HG03280 (cell line): ENCODE results near the gene TMEM132D.

Experiments used
- ATAC-seq: cut with Tn5 transposase; IDR thresholded peaks from one replicate; pipeline ENCODE4 v1.9.1; 2021; ENCODE audit warnings: mild to moderate bottlenecking, moderate library complexity; ENCODE audit not compliant: unreplicated experiment

The TMEM132D gene

GRCh38 chr12:129605666-129606065 is 298.2 kb downstream of the TMEM132D start:
- no peak for ATAC-seq

GRCh38 chr12:129604506-129604905 is 299.3 kb downstream of the TMEM132D start:
- no peak for ATAC-seq

- no peak for ATAC-seq
These were observed 304.4 kb downstream of the TMEM132D start for GRCh38 chr12:129599406-129599805.

- ATAC-seq: no peak
These were observed 309.7 kb downstream of the TMEM132D start for GRCh38 chr12:129594098-129594497.

GRCh38 chr12:129592449-129592848 is 311.4 kb downstream of the TMEM132D start:
- no peak for ATAC-seq

GRCh38 chr12:129589503-129589902 is 314.3 kb downstream of the TMEM132D start:
- no peak for ATAC-seq

- no peak for ATAC-seq
These were observed 315.7 kb downstream of the TMEM132D start for GRCh38 chr12:129588142-129588541.

- no peak for ATAC-seq
These were observed 318.5 kb downstream of the TMEM132D start for GRCh38 chr12:129585296-129585695.

GRCh38 chr12:129579879-129580278 is 323.9 kb downstream of the TMEM132D start:
- no peak for ATAC-seq

GRCh38 chr12:129571901-129572494 is 331.8 kb downstream of the TMEM132D start:
- ATAC-seq: no peak

GRCh38 chr12:129570796-129571400 is 332.9 kb downstream of the TMEM132D start:
- ATAC-seq: no peak

GRCh38 chr12:129566800-129567199 is 337.0 kb downstream of the TMEM132D start:
- no peak for ATAC-seq

GRCh38 chr12:129564768-129565167 is 339.1 kb downstream of the TMEM132D start:
- ATAC-seq: no peak

GRCh38 chr12:129563266-129563665 is 340.6 kb downstream of the TMEM132D start:
- ATAC-seq: no peak

- no peak for ATAC-seq
These were observed 342.5 kb downstream of the TMEM132D start for GRCh38 chr12:129561304-129561703.

- ATAC-seq: no peak
These were observed 344.0 kb downstream of the TMEM132D start for GRCh38 chr12:129559776-129560175.

GRCh38 chr12:129558036-129558435 is 345.8 kb downstream of the TMEM132D start:
- no peak for ATAC-seq

- no peak for ATAC-seq
These were observed 347.7 kb downstream of the TMEM132D start for GRCh38 chr12:129556082-129556481.

GRCh38 chr12:129552996-129553750 is 350.7 kb downstream of the TMEM132D start:
- no peak for ATAC-seq

GRCh38 chr12:129551441-129551840 is 352.4 kb downstream of the TMEM132D start:
- ATAC-seq: no peak

- no peak for ATAC-seq
These were observed 353.5 kb downstream of the TMEM132D start for GRCh38 chr12:129550353-129550752.

- no peak for ATAC-seq
These were observed 354.2 kb downstream of the TMEM132D start for GRCh38 chr12:129549656-129550055.
